HEK293 (cell line): Measurements from ENCODE around the gene EPS8L3.
"Not testable (repeated sequence)": the region's sequence is repeated elsewhere in the genome, so short reads cannot be mapped to it uniquely, and the experiment has no call there.

Source experiments
- CTCF ChIA-PET: fragments of 350-600 bp; formaldehyde crosslinking; extraction: SDS; loops from one replicate; lab custom pipeline; 2021; ENCODE audit warnings: antibody characterized with exemption; lab: Yijun Ruan, JAX
- POLR2A ChIA-PET: fragments of 300-600 bp; formaldehyde crosslinking; extraction: SDS; loops from one replicate; lab custom pipeline; 2020; ENCODE audit warnings: antibody characterized with exemption, inconsistent platforms; lab: Yijun Ruan, JAX
- H3K27ac ChIP-seq: fragments of 200-500 bp; sonication (Bioruptor generic); 2 replicates; pipeline ENCODE4 v1.5.1; 2014; ENCODE audit warnings: low read depth, low read length, control low read depth, inconsistent platforms; ENCODE audit errors: extremely low read depth
- H3K36me3 ChIP-seq, 2 experiments: fragments of 200-500 bp in 1 of 2; sonication (Bioruptor generic) in 1 of 2; 1 replicate in 1 of 2; 2 replicates in 1 of 2; pipeline ENCODE4 v1.5.1; 2014 to 2017; ENCODE audit warnings: inconsistent platforms in 2 of 2, low read length in 2 of 2; ENCODE audit not compliant: control insufficient read depth in 2 of 2, insufficient read depth in 1 of 2
- H3K4me1 ChIP-seq: fragments of 200-500 bp; sonication (Bioruptor generic); 2 replicates; pipeline ENCODE4 v1.5.1; 2014; ENCODE audit warnings: mild to moderate bottlenecking, low read length, inconsistent platforms; ENCODE audit not compliant: control insufficient read depth, insufficient read depth
- H3K4me3 ChIP-seq: 2 replicates; pipeline ENCODE4 v1.5.1; 2011; ENCODE audit warnings: low read depth, mild to moderate bottlenecking, control low read depth, low read length, moderate library complexity
- H3K9me3 ChIP-seq: fragments of 200-500 bp; sonication (Bioruptor generic); 2 replicates; pipeline ENCODE4 v1.5.1; 2014; ENCODE audit warnings: low read depth, low read length, inconsistent platforms; ENCODE audit not compliant: control insufficient read depth, insufficient read depth
- SETDB1 ChIP-seq: IDR thresholded peaks from one replicate; pipeline ENCODE4 v1.6.1; 2017; ENCODE audit warnings: mild to moderate bottlenecking, low read length, moderate library complexity, mixed read lengths; ENCODE audit not compliant: insufficient read length
- ZNF37A ChIP-seq: fragments of 450-650 bp; IDR thresholded peaks from 2 replicates; pipeline ENCODE4 v1.5.1; 2018; ENCODE audit warnings: missing biosample characterization, missing genetic modification characterization
- ZNF514 ChIP-seq: fragments of 450-650 bp; formaldehyde crosslinking; IDR thresholded peaks from 2 replicates; pipeline ENCODE4 v1.5.1; 2016; ENCODE audit warnings: missing biosample characterization, missing genetic modification characterization
- ZNF561 ChIP-seq: fragments of 450-650 bp; IDR thresholded peaks from 2 replicates; pipeline ENCODE4 v1.5.1; 2018; ENCODE audit warnings: missing biosample characterization, missing genetic modification characterization, borderline replicate concordance
- ZNF701 ChIP-seq: fragments of 450-650 bp; formaldehyde crosslinking; IDR thresholded peaks from 2 replicates; pipeline ENCODE4 v1.5.1; 2016; ENCODE audit warnings: missing biosample characterization, missing genetic modification characterization
- ZNF830 ChIP-seq: fragments of 450-650 bp; IDR thresholded peaks from 2 replicates; pipeline ENCODE4 v1.5.0; 2018; ENCODE audit warnings: missing biosample characterization, missing genetic modification characterization, low read depth, mild to moderate bottlenecking, moderate library complexity
- TF ChIP-seq, protein P1 (sequence below): fragments of 450-650 bp; formaldehyde crosslinking; IDR thresholded peaks from 2 replicates; pipeline ENCODE4 v1.5.1; 2016; ENCODE audit warnings: missing biosample characterization, missing genetic modification characterization
- TF ChIP-seq, protein P2 (sequence below): fragments of 450-650 bp; formaldehyde crosslinking; IDR thresholded peaks from 2 replicates; pipeline ENCODE4 v1.5.1; 2016; ENCODE audit warnings: missing biosample characterization, missing genetic modification characterization

EPS8L3 gene

GRCh38 chr1:109712321-109712864 lies 51.3 kb downstream of the EPS8L3 start (continued):
- TF ChIP-seq, protein P1, sequence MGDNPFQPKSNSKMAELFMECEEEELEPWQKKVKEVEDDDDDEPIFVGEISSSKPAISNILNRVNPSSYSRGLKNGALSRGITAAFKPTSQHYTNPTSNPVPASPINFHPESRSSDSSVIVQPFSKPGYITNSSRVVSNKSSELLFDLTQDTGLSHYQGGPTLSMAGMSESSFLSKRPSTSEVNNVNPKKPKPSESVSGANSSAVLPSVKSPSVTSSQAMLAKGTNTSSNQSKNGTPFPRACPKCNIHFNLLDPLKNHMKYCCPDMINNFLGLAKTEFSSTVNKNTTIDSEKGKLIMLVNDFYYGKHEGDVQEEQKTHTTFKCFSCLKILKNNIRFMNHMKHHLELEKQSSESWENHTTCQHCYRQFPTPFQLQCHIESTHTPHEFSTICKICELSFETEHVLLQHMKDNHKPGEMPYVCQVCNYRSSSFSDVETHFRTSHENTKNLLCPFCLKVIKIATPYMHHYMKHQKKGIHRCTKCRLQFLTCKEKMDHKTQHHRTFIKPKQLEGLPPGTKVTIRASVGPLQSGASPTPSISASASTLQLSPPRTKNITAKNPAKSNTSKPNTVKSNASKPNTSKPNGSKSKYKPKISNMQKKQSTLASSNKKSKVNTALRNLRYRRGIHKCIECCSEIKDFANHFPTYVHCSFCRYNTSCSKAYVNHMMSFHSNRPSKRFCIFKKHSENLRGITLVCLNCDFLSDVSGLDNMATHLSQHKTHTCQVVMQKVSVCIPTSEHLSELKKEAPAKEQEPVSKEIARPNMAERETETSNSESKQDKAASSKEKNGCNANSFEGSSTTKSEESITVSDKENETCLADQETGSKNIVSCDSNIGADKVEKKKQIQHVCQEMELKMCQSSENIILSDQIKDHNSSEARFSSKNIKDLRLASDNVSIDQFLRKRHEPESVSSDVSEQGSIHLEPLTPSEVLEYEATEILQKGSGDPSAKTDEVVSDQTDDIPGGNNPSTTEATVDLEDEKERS = no peak
- no peak for TF ChIP-seq ZNF37A (tag by site-specific recombination)
- TF ChIP-seq ZNF514 (tag by site-specific recombination) = no peak

- POLR2A ChIA-PET, H3K27ac ChIP-seq, H3K4me3 ChIP-seq, H3K4me1 ChIP-seq, H3K36me3 ChIP-seq, H3K9me3 ChIP-seq: not testable (repeated sequence)
- CTCF ChIA-PET = interaction anchor here (0.6 kb wide), 1 partner anchor 9 kb away, joined by 4 read pairs; no protein-coding TSS in a partner anchor
Observed at GRCh38 chr1:109711593-109712320, 52.0 kb downstream of the EPS8L3 start, which contains the start of gene GSTM5. TSS of gene GSTM5 (plus strand) at chr1:109712251. CDS start at chr1:109712313, 62 bp downstream.

- CTCF ChIA-PET = interaction anchor here (0.6 to 1.1 kb wide), 3 partner anchors 63 to 302 kb away, joined by 3 to 4 read pairs (median 3); no protein-coding TSS in a partner anchor
- H3K4me1 ChIP-seq, H3K9me3 ChIP-seq, POLR2A ChIA-PET, H3K4me3 ChIP-seq, H3K36me3 ChIP-seq, H3K27ac ChIP-seq: not testable (repeated sequence)
Observed at GRCh38 chr1:109709822-109710221, 53.9 kb downstream of the EPS8L3 start.

GRCh38 chr1:109708949-109709348 lies 54.8 kb downstream of the EPS8L3 start:
- TF ChIP-seq SETDB1 = peak; percentile 61
- TF ChIP-seq, all 188 proteins: peak for 1; not testable (repeated sequence) for 187
- H3K4me3 ChIP-seq, H3K4me1 ChIP-seq, H3K9me3 ChIP-seq, POLR2A ChIA-PET, H3K27ac ChIP-seq, H3K36me3 ChIP-seq: not testable (repeated sequence)
- CTCF ChIA-PET = interaction anchor here (0.6 to 1.1 kb wide), 2 partner anchors 64 to 303 kb away, joined by 3 read pairs; no protein-coding TSS in a partner anchor

GRCh38 chr1:109705411-109705810 lies 58.3 kb downstream of the EPS8L3 start:
- CTCF ChIA-PET = interaction anchor here (2.7 kb wide), 1 partner anchor 65 kb away, joined by 14 read pairs; no protein-coding TSS in a partner anchor
- Histone ChIP-seq H3K36me3 (no peaks in the 10 kb centered on the region), H3K9me3 (no peaks in the 10 kb centered on the region), H3K27ac (no peak overlapping the region), H3K4me3 (no peak overlapping the region), H3K4me1 (no peaks in the 10 kb centered on the region)
- POLR2A ChIA-PET = no interaction called here
- TF ChIP-seq ZNF701 (tag by site-specific recombination) = no peak
- no peak for TF ChIP-seq ZNF561 (tag by site-specific recombination)
- TF ChIP-seq ZNF830 (tag by site-specific recombination) = no peak
- TF ChIP-seq, protein P2, sequence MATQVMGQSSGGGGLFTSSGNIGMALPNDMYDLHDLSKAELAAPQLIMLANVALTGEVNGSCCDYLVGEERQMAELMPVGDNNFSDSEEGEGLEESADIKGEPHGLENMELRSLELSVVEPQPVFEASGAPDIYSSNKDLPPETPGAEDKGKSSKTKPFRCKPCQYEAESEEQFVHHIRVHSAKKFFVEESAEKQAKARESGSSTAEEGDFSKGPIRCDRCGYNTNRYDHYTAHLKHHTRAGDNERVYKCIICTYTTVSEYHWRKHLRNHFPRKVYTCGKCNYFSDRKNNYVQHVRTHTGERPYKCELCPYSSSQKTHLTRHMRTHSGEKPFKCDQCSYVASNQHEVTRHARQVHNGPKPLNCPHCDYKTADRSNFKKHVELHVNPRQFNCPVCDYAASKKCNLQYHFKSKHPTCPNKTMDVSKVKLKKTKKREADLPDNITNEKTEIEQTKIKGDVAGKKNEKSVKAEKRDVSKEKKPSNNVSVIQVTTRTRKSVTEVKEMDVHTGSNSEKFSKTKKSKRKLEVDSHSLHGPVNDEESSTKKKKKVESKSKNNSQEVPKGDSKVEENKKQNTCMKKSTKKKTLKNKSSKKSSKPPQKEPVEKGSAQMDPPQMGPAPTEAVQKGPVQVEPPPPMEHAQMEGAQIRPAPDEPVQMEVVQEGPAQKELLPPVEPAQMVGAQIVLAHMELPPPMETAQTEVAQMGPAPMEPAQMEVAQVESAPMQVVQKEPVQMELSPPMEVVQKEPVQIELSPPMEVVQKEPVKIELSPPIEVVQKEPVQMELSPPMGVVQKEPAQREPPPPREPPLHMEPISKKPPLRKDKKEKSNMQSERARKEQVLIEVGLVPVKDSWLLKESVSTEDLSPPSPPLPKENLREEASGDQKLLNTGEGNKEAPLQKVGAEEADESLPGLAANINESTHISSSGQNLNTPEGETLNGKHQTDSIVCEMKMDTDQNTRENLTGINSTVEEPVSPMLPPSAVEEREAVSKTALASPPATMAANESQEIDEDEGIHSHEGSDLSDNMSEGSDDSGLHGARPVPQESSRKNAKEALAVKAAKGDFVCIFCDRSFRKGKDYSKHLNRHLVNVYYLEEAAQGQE (tag by site-specific recombination) = no peak
